GM21423 (cell line): ENCODE measurements around the gene MMP10.
"Not testable (repeated sequence)": the region's sequence is repeated elsewhere in the genome, so short reads cannot be mapped to it uniquely, and the experiment has no call there.

Experiments
- ATAC-seq: cut with Tn5 transposase; IDR thresholded peaks from one replicate; pipeline ENCODE4 v1.9.1; 2021; ENCODE audit warnings: mild to moderate bottlenecking, moderate library complexity; ENCODE audit not compliant: unreplicated experiment

The MMP10 gene

DNA sequence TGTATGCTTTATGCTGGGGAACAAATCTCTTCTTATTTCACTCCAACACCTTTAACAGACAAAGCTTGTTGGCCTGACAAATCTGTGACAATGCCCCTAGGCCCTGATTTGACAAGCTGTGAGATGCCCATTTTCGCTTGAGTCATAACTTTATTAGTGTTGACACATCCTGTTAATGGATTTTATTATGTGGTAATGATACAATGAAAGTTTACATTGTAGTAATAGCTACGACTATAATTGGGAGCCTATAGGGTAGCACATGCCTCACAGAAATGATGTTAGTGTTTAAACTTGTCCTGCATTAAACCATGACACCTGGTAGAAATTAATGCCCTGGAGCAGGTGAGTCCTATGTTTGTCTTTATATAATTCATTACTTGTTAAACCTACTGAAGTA, 3.3 kb upstream of the MMP10 start:
- ATAC-seq, result no peak

DNA sequence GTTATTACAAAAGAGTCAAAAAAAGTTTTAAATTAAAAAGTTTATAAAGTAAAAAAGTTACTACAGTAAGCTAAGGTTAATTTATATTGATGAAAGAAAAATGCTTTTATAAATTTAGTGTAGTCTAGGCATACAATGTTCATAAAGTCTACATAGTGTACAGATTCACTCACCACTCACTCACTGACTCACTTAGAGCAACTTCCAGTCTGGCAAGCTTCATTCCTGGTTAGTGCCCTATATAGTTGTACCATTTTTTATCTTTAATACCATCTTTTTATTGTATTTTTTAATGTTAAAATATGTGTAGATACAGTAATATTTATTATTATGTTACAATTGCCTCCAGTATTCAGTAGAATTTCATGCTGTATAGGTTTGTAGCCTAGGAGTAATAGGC, 2.6 kb upstream of the MMP10 start:
- ATAC-seq, result no peak

DNA sequence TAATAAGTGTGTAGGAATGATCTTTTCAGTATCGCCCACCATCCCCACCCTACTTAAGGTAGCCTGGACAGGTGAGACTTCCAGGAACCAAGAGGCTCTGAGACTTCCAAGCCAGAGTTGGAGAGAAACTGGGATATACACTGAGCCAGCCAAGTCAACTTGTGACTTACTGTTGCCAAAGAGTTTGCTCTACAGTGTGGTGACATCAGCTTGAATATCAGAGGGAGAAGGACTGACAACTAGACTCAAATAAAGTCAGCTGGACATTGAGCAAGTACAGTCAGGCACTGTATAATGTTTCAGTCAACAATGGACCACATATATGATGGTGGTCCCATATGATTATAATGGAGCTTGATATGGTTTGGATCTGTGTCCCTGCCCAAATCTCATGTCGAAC, 1.2 kb upstream of the MMP10 start:
- ATAC-seq, result no peak

DNA sequence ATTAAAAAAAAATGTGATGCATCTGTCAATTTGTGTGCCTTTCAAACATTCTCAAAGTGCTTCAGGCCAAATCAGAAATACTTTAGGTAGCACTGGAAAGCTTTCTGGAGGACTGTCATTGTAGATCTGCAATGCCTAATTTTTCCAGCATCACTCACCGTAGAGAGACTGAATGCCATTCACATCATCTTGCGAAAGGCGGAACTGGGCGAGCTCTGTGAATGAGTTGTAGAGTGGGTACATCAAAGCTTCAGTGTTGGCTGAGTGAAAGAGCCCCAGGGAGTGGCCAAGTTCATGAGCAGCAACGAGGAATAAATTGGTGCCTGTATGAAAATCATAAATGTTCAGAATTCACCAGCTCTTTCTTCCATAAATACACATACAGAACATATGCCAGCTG, 4.0 kb downstream of the MMP10 start:
- ATAC-seq, result no peak

DNA sequence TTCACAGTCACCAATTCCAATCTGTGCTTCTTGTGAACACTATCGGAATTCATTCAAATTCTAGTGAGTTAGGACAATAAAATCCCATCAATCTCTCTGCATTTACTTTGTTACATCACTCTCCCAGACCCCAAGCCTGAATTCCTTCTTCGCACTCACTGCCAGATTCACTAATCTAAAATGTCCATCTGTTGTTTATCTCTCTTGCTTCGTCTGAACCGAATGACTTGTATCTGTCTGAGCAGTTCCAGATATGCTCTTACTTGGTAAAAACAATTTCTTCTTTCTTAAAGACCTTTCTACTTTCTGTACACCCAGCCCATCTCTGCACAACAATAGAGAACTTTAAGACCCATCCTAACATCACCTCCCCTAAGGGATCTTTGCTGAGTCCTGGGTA, 7.0 kb downstream of the MMP10 start:
- ATAC-seq, result no peak

DNA sequence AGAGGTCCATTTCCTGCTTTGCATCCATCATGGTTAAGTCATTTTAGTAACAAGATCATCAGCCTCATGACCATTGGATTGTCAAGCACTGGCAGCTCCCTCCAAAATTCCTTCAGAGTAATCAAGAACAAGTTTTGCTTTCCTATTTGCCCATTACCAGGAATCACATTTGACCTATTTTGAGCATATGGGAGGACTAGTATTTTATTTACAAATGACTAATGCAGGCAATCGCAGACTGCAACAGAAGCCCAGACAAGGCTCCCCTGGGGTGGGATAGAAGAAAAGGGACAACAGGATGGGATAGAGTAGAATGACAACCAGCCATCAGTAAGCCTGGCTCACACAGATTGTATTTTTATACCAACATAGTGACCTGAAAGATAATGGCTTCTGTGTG, 9.1 kb downstream of the MMP10 start:
- no peak for ATAC-seq

DNA sequence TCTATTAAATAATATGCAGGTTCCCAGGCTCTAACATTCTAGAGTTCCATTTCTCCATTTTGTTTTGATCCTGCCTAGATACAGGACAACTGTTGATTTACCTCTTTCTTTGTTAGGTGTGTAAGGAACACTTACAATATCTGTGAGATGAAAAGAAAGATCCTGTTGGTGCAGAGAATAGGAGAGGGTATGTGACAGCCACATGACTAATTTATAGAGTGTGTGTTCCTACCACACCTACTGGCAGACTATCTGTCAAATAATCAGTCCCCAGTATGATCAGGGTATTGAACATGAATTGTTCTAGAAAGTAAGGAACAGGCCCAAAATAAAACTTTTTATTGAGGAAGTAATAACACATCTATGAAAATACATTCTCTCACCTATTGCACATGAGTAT, 10.2 kb downstream of the MMP10 start:
- ATAC-seq, result no peak

DNA sequence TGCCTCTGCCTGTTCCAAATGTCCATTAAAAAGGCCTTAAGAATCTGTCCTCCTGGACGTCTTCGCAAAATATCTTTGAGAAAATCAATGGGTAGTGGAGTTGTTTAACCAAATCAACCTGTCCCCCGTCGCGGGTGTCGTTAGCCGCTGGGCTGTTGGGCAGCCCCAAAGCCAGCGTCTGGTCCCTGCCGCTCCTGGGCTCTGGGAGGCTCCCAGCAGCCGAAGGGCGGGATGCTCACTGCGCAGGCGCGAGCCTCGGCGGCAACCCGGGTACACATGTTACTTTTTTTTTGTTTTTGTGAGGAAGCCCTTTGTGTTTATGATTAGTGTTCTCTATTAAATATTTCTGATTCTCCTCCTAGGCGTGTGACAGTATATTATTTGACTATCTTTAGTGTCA, 12.6 kb downstream of the MMP10 start:
- ATAC-seq, result no peak

DNA sequence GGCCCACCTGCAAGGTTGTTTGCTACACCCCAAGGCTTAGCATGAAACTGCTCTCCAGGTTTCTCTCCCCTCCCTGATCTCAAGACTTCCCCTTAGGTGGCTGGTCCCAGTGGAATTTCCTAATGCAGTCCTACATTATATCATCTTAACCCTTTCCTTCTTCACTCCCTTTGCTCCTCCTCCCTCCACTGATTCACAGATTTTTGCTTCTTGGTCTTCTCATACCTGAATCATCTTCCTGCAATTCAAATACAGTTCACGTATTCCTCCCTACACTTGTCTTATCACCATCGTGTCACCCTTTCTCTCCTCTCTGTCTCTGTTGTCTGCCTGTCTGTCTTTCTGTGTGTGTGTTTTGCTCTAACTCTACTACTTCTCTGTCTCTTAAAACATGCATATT, 17.0 kb downstream of the MMP10 start:
- no peak for ATAC-seq

DNA sequence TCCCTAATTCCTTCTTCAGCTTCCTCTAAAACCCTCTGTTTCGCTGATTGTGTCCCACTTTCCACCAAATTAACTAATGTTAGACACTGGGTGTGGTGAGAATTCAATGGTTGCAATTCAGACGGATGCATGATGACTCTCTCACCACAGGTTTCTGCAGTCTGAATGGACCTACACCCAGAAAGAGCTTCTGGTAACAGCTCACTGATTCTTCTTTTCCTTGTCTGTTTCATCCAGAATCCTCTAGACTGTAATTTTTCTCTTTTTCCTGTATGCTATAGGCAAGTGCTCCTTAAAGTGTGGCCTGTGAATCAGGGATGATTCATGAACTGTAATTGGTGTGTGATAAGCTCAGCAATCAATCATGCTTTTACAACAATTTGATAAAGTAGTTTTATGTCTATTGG, 18.1 kb downstream of the MMP10 start:
- no peak for ATAC-seq

DNA sequence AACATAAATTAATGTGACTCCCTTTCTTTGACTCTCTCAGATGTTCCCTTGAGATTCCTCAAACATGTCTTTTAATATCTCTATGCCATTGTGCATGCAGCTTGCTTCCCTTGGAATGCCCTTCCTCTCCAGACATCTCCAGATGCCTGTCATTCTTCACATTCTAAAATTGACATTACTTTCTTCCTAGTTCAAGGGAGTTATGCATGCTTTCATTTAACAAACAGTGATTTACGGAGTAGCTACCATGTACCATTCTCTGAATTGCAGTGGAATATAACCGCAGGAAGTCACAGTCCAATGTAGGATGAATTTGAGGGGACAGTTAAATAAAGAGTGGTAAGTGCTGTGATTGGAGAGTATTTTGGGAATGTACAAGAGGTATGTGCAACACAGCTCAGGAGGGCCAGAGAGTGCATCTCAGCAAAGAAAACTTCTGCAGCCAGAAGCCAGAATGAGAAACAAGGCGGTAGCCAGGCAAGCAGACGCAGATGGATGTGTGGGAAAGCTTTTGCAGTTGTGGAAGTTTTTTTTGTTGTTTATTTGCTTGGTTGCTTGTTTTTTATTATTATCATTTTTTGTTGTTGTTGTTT, 18.7 kb downstream of the MMP10 start:
- ATAC-seq, result no peak

DNA sequence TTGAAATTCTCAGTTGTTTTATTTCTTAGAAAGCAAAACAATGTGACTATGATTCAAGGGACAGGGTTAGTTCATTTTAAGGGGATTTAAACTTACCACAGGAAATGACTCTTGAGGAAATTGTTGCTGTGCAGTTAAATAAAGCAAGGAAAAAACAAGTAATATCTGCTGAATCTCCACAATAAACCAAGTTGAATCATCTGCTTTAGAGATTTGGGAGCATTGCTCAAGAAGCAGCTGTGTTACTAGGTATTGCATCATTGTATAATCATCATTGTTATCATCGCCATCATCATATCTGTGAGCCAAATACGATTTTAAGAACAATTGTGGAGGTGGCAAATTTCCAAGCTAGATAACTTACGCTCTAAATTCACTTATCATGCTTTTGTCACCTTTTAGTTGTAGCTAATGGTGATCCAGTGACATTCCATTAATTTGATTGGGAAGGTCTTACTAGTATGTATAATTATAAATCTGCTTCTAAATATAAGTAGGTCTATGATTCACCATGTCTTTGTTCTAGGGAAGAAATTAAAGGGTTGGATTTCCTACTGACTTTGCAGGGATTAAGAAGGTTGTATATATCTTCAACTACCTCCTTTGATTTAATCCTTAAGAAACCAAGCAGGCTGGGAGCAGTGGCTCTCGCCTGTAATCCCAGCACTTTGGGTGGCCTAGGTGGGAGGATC, 19.9 kb downstream of the MMP10 start:
- ATAC-seq, result no peak

DNA sequence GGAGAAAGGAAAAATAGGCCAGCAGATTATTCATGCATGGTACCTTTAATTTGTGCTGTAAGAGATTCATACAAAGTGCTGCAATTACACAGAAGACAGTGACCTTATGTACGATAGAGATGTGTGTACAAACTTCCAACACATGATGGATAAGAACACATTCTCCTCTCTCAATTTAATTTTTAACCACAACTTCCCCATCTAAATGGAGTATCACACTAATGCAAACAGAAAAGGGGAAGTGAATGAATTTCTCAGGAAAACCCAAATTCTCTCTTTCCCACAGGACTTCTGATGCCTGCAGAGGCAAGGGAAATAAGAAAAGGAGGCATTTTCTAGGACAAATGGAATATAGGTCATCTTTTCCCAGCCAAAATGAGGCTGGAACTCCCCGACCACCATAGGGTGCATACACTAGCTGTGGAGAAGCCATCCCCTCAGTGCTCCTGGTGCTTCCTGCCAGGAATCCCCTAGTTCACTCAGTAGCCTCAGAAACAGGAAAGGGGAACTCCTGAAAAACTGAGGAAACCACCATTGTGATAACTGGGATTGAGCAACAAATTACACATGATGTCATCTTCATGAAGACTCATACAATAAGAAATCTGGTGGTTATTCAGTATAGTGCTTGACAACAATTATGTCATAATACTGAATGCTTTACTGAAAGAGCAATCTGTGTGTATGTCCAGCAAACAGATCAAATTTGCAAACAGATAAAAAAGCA, 22.4 kb downstream of the MMP10 start:
- ATAC-seq, result no peak

DNA sequence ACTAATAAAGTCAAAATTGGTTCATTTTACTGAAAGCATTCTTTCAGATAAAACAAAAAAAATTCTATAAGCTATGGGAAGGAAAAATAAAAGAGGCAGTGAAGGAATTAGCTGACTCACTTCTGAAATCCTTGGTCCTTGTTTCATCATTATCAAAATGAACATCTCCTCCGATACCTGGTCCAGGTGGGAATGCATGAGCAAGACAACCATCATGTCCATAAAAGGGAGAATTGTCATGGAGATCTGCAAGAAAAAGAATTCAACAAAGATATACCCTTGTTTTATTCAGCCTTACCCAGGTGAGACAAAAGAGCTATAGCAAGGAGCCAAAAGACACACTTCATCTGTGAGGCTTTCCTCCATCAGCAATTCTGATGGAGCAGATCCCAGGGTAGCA, 27.2 kb downstream of the MMP10 start:
- no peak for ATAC-seq

DNA sequence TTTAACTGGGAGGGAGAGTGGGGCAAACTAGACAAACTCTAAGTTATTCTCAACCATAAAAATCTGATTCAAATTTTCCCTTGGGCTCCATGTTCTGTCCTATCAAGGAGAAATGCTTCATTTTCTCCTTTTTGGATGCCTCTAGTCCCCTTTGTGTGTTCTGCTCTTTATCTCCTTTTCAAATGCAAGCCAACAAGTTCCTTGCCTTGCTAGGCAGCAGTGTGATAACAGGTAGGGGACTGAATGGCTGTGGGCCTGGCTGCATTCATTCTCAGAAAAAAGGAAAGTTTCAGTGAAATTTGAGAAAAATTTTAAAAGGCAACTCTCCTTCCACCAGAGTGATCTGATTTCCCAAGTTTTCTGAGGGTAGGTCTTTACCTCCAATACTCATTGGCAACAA, 28.8 kb downstream of the MMP10 start:
- no peak for ATAC-seq

DNA sequence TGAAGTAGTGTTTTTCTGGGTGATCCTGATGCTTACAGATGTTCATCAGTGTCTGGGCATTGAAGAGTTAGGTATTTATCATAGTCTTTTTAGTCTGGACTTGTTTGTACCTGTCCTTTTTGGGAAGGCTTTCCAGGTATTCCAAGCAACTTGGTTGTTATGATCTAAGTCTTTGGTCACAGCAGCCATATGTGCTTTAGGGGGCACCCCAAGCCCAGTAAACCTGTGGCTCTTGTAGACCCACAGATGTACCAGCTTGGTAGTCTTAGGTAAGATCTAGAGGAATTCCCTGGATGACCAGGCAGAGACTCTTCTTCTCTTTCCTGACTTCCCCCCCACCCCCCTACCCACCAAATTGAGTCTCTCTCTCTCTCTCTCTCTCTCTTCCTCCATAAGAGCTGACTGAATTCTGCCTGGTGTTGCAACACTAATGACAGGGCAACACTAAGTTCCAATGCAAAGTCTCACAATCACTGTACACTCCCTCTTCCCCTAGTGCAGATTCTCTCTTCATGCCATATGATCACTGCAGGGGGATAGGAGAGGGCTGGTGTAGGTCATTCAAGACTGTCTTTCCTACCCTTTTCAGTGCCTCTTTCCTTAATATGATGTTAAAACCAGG, 31.2 kb downstream of the MMP10 start:
- no peak for ATAC-seq

DNA sequence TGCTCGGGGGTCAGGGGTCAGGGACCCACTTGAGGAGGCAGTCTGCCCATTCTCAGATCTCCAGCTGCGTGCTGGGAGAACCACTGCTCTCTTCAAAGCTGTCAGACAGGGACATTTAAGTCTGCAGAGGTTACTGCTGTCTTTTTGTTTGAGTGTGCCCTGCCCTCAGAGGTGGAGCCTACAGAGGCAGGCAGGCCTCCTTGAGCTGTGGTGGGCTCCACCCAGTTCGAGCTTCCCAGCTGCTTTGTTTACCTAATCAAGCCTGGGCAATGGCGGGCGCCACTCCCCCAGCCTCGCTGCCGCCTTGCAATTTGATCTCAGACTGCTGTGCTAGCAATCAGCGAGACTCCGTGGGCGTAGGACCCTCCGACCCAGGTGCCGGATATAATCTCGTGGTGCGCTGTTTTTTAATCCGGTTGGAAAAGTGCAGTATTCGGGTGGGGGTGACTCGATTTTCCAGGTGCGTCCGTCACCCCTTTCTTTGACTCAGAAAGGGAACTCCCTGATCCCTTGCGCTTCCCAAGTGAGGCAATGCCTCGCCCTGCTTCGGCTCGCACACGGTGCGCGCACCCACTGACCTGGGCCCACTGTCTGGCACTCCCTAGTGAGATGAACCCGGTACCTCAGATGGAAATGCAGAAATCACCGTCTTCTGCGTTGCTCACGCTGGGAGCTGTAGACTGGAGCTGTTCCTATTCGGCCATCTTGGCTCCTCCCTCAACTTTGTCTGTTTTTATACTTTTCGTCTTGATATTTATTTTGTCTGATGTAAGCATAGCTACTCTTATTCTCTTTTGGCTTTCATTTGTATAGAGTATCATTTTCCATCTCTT, 33.5 kb downstream of the MMP10 start:
- not testable (repeated sequence) for ATAC-seq

DNA sequence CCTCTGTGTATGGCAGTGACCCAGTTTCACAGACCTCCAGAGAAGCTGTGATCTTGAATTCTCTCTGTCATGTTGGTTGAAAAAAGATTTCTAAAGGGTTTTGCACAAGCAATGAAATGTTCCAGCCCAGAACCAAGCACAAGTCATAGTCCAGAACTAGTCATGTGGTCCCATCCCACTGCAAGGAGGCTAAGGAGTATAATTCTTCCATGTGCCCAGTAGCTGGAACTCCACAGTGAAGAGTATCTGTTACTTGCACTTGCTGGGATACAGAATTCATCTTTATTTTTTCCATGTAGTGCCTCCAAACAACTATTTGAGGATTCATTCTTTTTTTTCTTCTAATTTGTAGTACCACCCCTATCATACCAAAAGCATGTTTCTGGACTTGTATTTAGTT, 45.8 kb downstream of the MMP10 start:
- no peak for ATAC-seq

DNA sequence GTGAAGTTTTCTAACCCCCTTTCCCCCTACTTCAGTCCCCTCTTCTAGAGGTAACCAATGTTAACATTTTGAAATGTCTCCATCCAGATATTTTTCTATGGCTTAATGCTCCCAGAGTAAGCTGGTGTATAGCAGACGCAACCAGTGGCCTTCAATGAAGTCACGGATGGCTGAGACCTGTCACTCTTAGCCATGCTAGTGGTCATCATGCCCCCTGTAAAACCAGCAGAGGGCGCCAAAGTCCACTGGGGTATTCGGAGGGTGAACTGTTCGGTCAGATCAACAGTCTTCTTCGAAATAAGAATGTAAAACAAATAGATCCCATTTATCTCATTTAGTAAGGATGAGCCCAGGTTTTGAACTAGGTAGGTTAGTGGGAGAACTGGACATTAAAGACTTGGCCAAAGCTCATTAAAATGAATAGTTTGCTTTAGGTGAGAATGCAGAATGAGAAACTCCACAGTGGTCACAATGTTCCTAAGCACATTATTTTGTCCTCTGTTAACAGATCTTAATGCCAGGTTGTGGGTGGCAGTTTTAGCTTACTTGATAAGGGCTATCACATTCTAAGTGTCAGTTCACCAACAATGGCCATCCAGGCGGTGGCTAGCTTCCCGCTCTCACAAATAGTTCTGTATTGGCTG, 47.1 kb downstream of the MMP10 start:
- peak; percentile 82 for ATAC-seq

DNA sequence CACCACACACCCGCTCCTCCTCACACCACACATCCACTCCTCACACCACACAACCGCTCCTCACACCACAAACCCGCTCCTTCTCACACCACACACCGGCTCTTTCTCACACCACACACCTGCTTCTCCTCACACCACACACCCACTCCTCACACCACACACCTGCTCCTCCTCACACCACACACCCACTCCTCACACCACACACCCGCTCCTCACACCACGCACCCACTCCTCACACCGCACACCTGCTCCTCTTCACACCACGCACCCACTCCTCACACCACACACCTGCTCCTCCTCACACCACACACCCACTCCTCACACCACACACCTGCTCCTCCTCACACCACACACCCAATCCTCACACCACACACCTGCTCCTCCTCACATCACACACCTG, 49.5 kb downstream of the MMP10 start:
- not testable (repeated sequence) for ATAC-seq
